ENCODE measurements around the gene PYCARD.

DNA sequence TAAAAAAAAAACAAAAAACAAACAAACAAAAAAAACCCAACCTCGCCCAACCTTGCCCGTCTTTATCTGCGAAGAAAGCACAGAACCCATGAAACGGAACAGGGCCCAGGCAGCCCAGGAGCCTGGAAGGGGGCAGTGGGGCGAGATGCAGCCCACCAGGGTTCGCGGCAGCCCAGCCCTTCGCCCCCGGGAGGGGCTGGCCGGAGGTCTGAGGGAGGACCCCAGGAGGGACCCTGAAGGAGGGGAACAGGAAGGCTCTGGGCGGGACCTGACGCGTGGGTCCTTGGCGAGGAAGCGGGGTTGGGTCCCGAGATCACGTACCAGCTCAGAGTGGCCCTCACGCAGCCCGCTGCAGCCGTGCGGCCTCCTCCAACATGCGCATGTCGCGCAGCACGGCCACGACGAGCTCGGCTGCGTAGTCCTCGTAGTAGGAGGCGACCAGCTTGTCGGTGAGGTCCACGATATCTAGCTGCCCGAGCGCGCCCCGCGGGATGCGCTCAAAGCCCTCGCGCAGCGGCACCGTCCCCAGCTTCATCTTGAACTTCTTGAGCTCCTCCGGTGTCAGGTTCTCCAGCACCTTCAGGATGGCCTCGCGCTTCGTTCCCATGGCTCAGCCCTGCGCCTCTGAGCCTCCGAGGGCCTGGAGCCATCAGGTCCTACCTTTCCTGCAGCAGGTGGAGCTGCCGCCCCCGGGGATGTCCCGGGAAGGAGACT, 14.0 kb upstream of the PYCARD start, which contains the start of gene PYDC1:
- TF ChIP-seq EZH2phosphoT487 (IDR thresholded peaks at IDR 0.05; ENCODE audit: insufficient read depth, low read depth) (no peak), EZH2 (IDR thresholded peaks at IDR 0.05; ENCODE audit: insufficient read depth, poor library complexity, severe bottlenecking) (no peak)

All from GM23248 (cell line).